H1 (cell line): ENCODE results near the gene IFT74. TPM values are rescaled to one million over a fixed set of nuclear protein-coding genes. Genes with fewer than 3 reads are reported as not detected.

Experiments
- CTCF ChIA-PET: fragments of 300-600 bp; sonication (Branson Sonifier 250); formaldehyde crosslinking; loops from one replicate; lab custom pipeline; 2021; ENCODE audit not compliant: partially characterized antibody; lab: Charles Lee
- POLR2A ChIA-PET: fragments of 300-600 bp; sonication (Branson Sonifier 250); formaldehyde crosslinking; loops from one replicate; lab custom pipeline; 2021; ENCODE audit warnings: inconsistent platforms; ENCODE audit not compliant: partially characterized antibody; lab: Charles Lee
- DNase-seq, 2 experiments: peaks; one replicate each; pipeline versions ENCODE4 v3.0.0 to v3.0.0-alpha.2; 2010 to 2022; ENCODE audit warnings: low spot score in 2 of 2, low read depth in 1 of 2, mixed read lengths in 1 of 2
- FAIRE-seq: peaks from 2 replicates; lab custom pipeline; 2011; peaks lifted over from hg19 to GRCh38; lab: Jason Lieb, UNC
- H2AFZ ChIP-seq: 2 replicates; pipeline ENCODE4 v1.8.1; 2012; ENCODE audit warnings: low read length, inconsistent platforms
- H2AK5ac ChIP-seq: 2 replicates; pipeline ENCODE4 v1.6.1; 2013; ENCODE audit warnings: low read depth, low read length
- H2BK120ac ChIP-seq: replicated peaks from 2 replicates; pipeline ENCODE3; 2013; ENCODE audit warnings: low read depth, low read length, inconsistent platforms
- H2BK12ac ChIP-seq: 2 replicates; pipeline ENCODE4 v1.6.1; 2013; ENCODE audit warnings: low read depth, low read length
- H2BK15ac ChIP-seq: 2 replicates; pipeline ENCODE4 v1.6.1; 2013; ENCODE audit warnings: low read length
- H2BK20ac ChIP-seq: 2 replicates; pipeline ENCODE4 v1.6.1; 2013; ENCODE audit warnings: low read length
- H2BK5ac ChIP-seq: 2 replicates; pipeline ENCODE4 v1.6.1; 2013; ENCODE audit warnings: low read depth, low read length
- H3K14ac ChIP-seq: 2 replicates; pipeline ENCODE4 v1.6.1; 2013; ENCODE audit warnings: inconsistent platforms; ENCODE audit not compliant: insufficient read length
- H3K18ac ChIP-seq: 2 replicates; pipeline ENCODE4 v1.6.1; 2013; ENCODE audit warnings: low read length; ENCODE audit errors: extremely low read depth
- H3K23ac ChIP-seq: 2 replicates; pipeline ENCODE4 v1.6.1; 2013; ENCODE audit warnings: inconsistent platforms; ENCODE audit not compliant: insufficient read length
- H3K23me2 ChIP-seq: 2 replicates; pipeline ENCODE4 v1.6.1; 2013; ENCODE audit warnings: low read depth, low read length
- H3K27ac ChIP-seq: 2 replicates; pipeline ENCODE4 v1.6.1; 2011; ENCODE audit warnings: low read depth, low read length, inconsistent platforms
- H3K27me3 ChIP-seq, 4 experiments: replicated peaks in 1 of 4; 1 replicate in 1 of 4; 2 replicates in 3 of 4; pipeline versions ENCODE4 v1.6.1 to v1.8.1; 2011 to 2013; ENCODE audit warnings: low read length in 3 of 4, mild to moderate bottlenecking in 3 of 4, inconsistent platforms in 2 of 4, mixed read lengths in 2 of 4, moderate library complexity in 1 of 4; ENCODE audit not compliant: control insufficient read depth in 3 of 4, insufficient read depth in 3 of 4; ENCODE audit errors: extremely low read depth in 1 of 4
- H3K36me3 ChIP-seq, 4 experiments: 2 replicates each; pipeline versions ENCODE4 v1.6.1 to v1.8.1; 2011 to 2013; ENCODE audit warnings: mild to moderate bottlenecking in 4 of 4, low read length in 3 of 4, moderate library complexity in 2 of 4, control low read depth in 1 of 4, inconsistent platforms in 1 of 4; ENCODE audit not compliant: insufficient read depth in 4 of 4, control insufficient read depth in 2 of 4
- H3K4ac ChIP-seq: replicated peaks from 2 replicates; pipeline ENCODE3; 2013; ENCODE audit warnings: low read length, low read depth, mixed read lengths, inconsistent platforms; ENCODE audit not compliant: insufficient read length
- H3K4me1 ChIP-seq, 4 experiments: replicated peaks in 1 of 4; 1 replicate in 1 of 4; 2 replicates in 3 of 4; pipeline versions ENCODE4 v1.6.1 to v1.8.1; 2011 to 2013; ENCODE audit warnings: low read length in 3 of 4, inconsistent platforms in 2 of 4, mixed read lengths in 1 of 4; ENCODE audit not compliant: insufficient read depth in 4 of 4, control insufficient read depth in 3 of 4
- H3K4me2 ChIP-seq, 2 experiments: 2 replicates each; pipeline versions ENCODE4 v1.6.1 to v1.8.1; 2011 to 2013; ENCODE audit warnings: low read depth in 2 of 2, low read length in 2 of 2, control low read depth in 1 of 2, inconsistent platforms in 1 of 2, mild to moderate bottlenecking in 1 of 2; ENCODE audit not compliant: insufficient read depth in 1 of 2
- H3K4me3 ChIP-seq, 4 experiments: fragments of 200-600, 300-600 bp in 1 of 4; sonication (generic), shearing (Covaris generic), sonication (Bioruptor Twin) in 1 of 4; 2 replicates each; pipeline versions ENCODE4 v1.5.1 to v1.8.1; 2011 to 2016; ENCODE audit warnings: low read length in 4 of 4, low read depth in 3 of 4, control low read depth in 2 of 4, inconsistent platforms in 2 of 4, mild to moderate bottlenecking in 2 of 4, mixed read lengths in 1 of 4, moderate library complexity in 1 of 4; ENCODE audit not compliant: insufficient read depth in 2 of 4; ENCODE audit errors: extremely low read depth in 1 of 4
- H3K56ac ChIP-seq: replicated peaks from 2 replicates; pipeline ENCODE3; 2013; ENCODE audit warnings: low read depth, mild to moderate bottlenecking, mixed read lengths, low read length, inconsistent platforms; ENCODE audit not compliant: insufficient read length
- H3K79me1 ChIP-seq: 2 replicates; pipeline ENCODE4 v1.6.1; 2013; ENCODE audit warnings: low read depth, low read length, control low read depth
- H3K79me2 ChIP-seq, 2 experiments: 2 replicates each; pipeline versions ENCODE4 v1.6.1 to v1.8.1; 2012 to 2013; ENCODE audit warnings: low read length in 2 of 2, mild to moderate bottlenecking in 2 of 2, inconsistent platforms in 1 of 2; ENCODE audit not compliant: insufficient read depth in 2 of 2, control insufficient read depth in 1 of 2
- H3K9ac ChIP-seq, 4 experiments: replicated peaks in 1 of 4; 1 replicate in 1 of 4; 2 replicates in 3 of 4; pipeline versions ENCODE4 v1.6.1 to v1.8.1; 2011 to 2013; ENCODE audit warnings: low read depth in 3 of 4, low read length in 3 of 4, control low read depth in 2 of 4, mild to moderate bottlenecking in 2 of 4, moderate library complexity in 2 of 4, inconsistent platforms in 1 of 4; ENCODE audit errors: extremely low read depth in 1 of 4
- H3K9me3 ChIP-seq, 2 experiments: 2 replicates each; pipeline versions ENCODE4 v1.6.1 to v1.8.1; 2012 to 2013; ENCODE audit warnings: mild to moderate bottlenecking in 2 of 2, moderate library complexity in 2 of 2, control low read depth in 1 of 2, inconsistent platforms in 1 of 2, low read depth in 1 of 2, low read length in 1 of 2, mixed read lengths in 1 of 2; ENCODE audit not compliant: insufficient read depth in 2 of 2
- H4K20me1 ChIP-seq, 2 experiments: replicated peaks in 1 of 2; 2 replicates each; pipeline versions ENCODE3 to v1.8.1; 2011 to 2013; ENCODE audit warnings: inconsistent platforms in 2 of 2, low read length in 2 of 2, mild to moderate bottlenecking in 1 of 2; ENCODE audit not compliant: insufficient read depth in 2 of 2, control insufficient read depth in 1 of 2
- H4K5ac ChIP-seq: 2 replicates; pipeline ENCODE4 v1.6.1; 2013; ENCODE audit warnings: low read length, low read depth, mixed read lengths, inconsistent platforms; ENCODE audit not compliant: insufficient read length
- H4K8ac ChIP-seq: 2 replicates; pipeline ENCODE4 v1.8.0; 2013; ENCODE audit warnings: mild to moderate bottlenecking, moderate library complexity, low read length, inconsistent platforms; ENCODE audit not compliant: insufficient read depth; ENCODE audit errors: extremely low read depth
- H4K91ac ChIP-seq: replicated peaks from 2 replicates; pipeline ENCODE3; 2013; ENCODE audit warnings: low read length, mixed read lengths, inconsistent platforms; ENCODE audit not compliant: insufficient read length
- BCL11A ChIP-seq, 2 experiments: IDR thresholded peaks; one replicate each; pipeline ENCODE4 v1.6.1; 2011; ENCODE audit warnings: low read depth in 2 of 2, low read length in 2 of 2, mild to moderate bottlenecking in 2 of 2
- EZH2 ChIP-seq: fragments of 200-600 bp; sonication (generic); IDR thresholded peaks from 2 replicates; pipeline ENCODE4 v1.7.1; 2012; ENCODE audit warnings: low read depth, mild to moderate bottlenecking, moderate library complexity, low read length, inconsistent platforms; ENCODE audit not compliant: severe bottlenecking
- HDAC6 ChIP-seq: IDR thresholded peaks from one replicate; pipeline ENCODE4 v1.7.1; 2012; ENCODE audit warnings: low read depth, mild to moderate bottlenecking, inconsistent platforms, low read length, moderate library complexity
- JUN ChIP-seq: IDR thresholded peaks from 2 replicates; pipeline ENCODE4 v1.6.1; 2011; ENCODE audit warnings: low read depth, mild to moderate bottlenecking, improper control_type of control experiment, low read length
- KDM4A ChIP-seq: IDR thresholded peaks from one replicate; pipeline ENCODE4 v1.7.1; 2012; ENCODE audit warnings: low read depth, mild to moderate bottlenecking, moderate library complexity, low read length, inconsistent platforms; ENCODE audit not compliant: severe bottlenecking
- POU5F1 ChIP-seq: IDR thresholded peaks from 2 replicates; pipeline ENCODE4 v1.6.1; 2011; ENCODE audit warnings: low read depth, mild to moderate bottlenecking, low read length, moderate library complexity
- SUZ12 ChIP-seq: fragments of 200-600 bp; sonication (generic); IDR thresholded peaks from 2 replicates; pipeline ENCODE4 v1.6.1; 2012; ENCODE audit warnings: mild to moderate bottlenecking, inconsistent platforms, low read length, moderate library complexity, mixed read lengths
- TAF1 ChIP-seq: IDR thresholded peaks from 2 replicates; pipeline ENCODE4 v1.6.1; 2011; ENCODE audit warnings: mild to moderate bottlenecking, low read depth, low read length
- WGBS, 2 experiments: shearing (Covaris generic) in 1 of 2; methylation state at CpG; one replicate each; pipeline versions ENCODE4 v1.1.6 to v1.1.7; 2013 to 2015; ENCODE audit warnings: low lambda C conversion rate in 2 of 2, mixed read lengths in 2 of 2, inconsistent platforms in 1 of 2, low coverage in 1 of 2, missing lambda C conversion rate in 1 of 2; ENCODE audit not compliant: insufficient replicate concordance in 2 of 2, insufficient coverage in 1 of 2, insufficient read length in 1 of 2; ENCODE audit errors: extremely low coverage in 1 of 2, missing lambda C conversion rate in 1 of 2; 5-methylcytosine and 5-hydroxymethylcytosine counted together
- polyA plus RNA-seq, 7 experiments: library from polyadenylated mRNA; depleted of rRNA in 3 of 7; stranded (reverse) in 5 of 7; unstranded in 2 of 7; fragments of >200 nt in 5 of 7; fragments of 200-250 nt in 2 of 7; gene quantifications; 1 replicate in 5 of 7; 2 replicates in 1 of 7; 4 replicates in 1 of 7; pipeline versions ENCODE4 v1.2.1 to v1.2.3, GENCODE V29; 2011 to 2013; ENCODE audit warnings: missing spikeins in 2 of 7, mixed read lengths in 2 of 7
- total RNA-seq: library from RNA; stranded (reverse); fragmentation: NEBNext Ultra II Directional; extraction: Animal tissue kit (Norgen Biotek cat#: 25700); gene quantifications from 2 replicates; pipeline ENCODE4 v1.2.1, GENCODE V29; 2021

IFT74 gene
- total and polyA plus RNA-seq, 2 of the 8 experiments (the other 6 are each of a cell fraction or from before 2014, with no cell fraction given), result 4.4 to 17.8 TPM

DNA sequence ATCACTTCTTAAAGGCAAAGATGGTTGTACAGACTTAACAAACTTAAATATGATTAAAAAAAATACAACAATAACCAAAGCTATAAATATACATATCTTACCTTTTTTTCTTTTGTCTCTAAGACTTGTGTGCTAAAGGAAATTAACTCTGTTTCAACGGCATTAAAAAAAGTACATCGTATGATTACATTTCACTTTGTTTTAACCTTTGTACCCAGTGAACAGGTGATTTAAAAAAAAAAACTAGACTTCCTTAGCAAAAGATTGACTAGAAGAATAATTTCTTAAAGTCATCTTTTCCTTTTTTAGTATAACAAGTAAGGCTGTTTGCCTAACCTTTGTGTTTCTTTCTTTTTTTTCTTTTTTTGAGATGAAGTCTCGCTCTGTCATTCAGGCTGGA is 49.3 kb downstream of the IFT74 start, which contains the start of gene LRRC19:
TSS of gene LRRC19 (minus strand) at position 182 of the 400 bp plus-strand sequence. CDS start 5,978 bp downstream, outside the sequence.
- no peak within 1 kb of the TSS for H3K4me3 ChIP-seq
- CTCF ChIA-PET, result no interaction called here

More for the DNA sequence above, 49.3 kb downstream of the IFT74 start, which contains the start of gene LRRC19:
- H4K5ac ChIP-seq, result no peak within 1 kb of the TSS
- H4K91ac ChIP-seq, result no peak within 1 kb of the TSS
- no peak within 1 kb of the TSS for H2AK5ac ChIP-seq
- H2BK5ac ChIP-seq, result no peak within 1 kb of the TSS
- H3K4me1 ChIP-seq, result no peaks in the 10 kb centered on the region
- H3K14ac ChIP-seq, result no peak within 1 kb of the TSS
- no peak within 1 kb of the TSS for H3K23ac ChIP-seq
- H2BK20ac ChIP-seq, result no peak within 1 kb of the TSS
- POLR2A ChIA-PET, result no interaction called here
- H3K79me2 ChIP-seq, result no peaks in the 10 kb centered on the region
- H3K56ac ChIP-seq, result no peak within 1 kb of the TSS
- WGBS, 2 experiments, result 98% methylated on average over 3 of the region's 3 CpGs; no CpG with 5 or more reads in 1 of the 2 experiments
- no peak within 1 kb of the TSS for H3K27ac ChIP-seq
- H2BK120ac ChIP-seq, result no peak within 1 kb of the TSS
- no peak within 1 kb of the TSS for H4K8ac ChIP-seq
- H3K36me3 ChIP-seq, result no peaks in the 10 kb centered on the region
- TF ChIP-seq KDM4A (no peak), TAF1 (no peak), POU5F1 (no peak), BCL11A (IDR thresholded peaks at IDR 0.05; ENCODE audit: low read depth in 2 of 2, low read length in 2 of 2) (no peak), SUZ12 (no peak), JUN (no peak), HDAC6 (no peak), EZH2 (no peak)
- no peak within 1 kb of the TSS for H2BK15ac ChIP-seq
- no peak within 1 kb of the TSS for H2BK12ac ChIP-seq
- H3K9me3 ChIP-seq, result no peaks in the 10 kb centered on the region
- H3K4ac ChIP-seq, result no peak within 1 kb of the TSS
- H3K23me2 ChIP-seq, result no peaks in the 10 kb centered on the region
- H3K4me2 ChIP-seq, result no peak within 1 kb of the TSS
- H2AFZ ChIP-seq, result no peak within 1 kb of the TSS
- no peak for DNase-seq
- H3K79me1 ChIP-seq, result no peaks in the 10 kb centered on the region
- FAIRE-seq, result no peak
- H3K18ac ChIP-seq, result no peak within 1 kb of the TSS
- H4K20me1 ChIP-seq, result no peaks in the 10 kb centered on the region
- no peaks in the 10 kb centered on the region for H3K27me3 ChIP-seq
- H3K9ac ChIP-seq, result no peak within 1 kb of the TSS
